Measurements from ENCODE around the gene CYSLTR2.

DNA sequence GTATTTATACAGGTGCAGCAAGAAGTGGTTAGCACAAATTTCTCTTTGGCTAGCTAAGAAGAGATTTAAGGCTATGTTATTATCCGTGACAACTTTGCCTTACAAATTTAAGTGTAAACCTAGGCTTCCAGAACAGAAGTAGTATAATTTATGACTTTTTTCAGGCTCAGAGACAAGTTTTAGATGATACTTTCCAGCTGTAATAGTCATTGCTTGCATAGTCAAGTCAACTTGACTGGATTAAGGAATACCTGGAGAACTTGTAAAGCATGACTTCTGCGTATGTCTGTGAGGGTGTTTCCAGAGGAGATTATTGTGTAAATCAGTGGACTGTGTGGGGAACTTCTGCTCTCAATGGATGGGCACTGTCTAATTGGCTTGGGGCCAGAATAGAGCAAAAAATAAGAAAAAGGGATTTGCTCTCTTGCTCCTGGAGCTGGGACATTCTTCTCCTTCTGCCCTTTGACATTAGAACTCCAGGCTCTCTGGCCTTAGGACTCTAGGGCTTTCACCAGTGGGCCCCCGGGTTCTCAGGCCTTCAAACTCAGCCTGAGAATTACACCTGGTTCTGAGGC lies 33.0 kb downstream of the CYSLTR2 start:
- TF ChIP-seq, protein P1, sequence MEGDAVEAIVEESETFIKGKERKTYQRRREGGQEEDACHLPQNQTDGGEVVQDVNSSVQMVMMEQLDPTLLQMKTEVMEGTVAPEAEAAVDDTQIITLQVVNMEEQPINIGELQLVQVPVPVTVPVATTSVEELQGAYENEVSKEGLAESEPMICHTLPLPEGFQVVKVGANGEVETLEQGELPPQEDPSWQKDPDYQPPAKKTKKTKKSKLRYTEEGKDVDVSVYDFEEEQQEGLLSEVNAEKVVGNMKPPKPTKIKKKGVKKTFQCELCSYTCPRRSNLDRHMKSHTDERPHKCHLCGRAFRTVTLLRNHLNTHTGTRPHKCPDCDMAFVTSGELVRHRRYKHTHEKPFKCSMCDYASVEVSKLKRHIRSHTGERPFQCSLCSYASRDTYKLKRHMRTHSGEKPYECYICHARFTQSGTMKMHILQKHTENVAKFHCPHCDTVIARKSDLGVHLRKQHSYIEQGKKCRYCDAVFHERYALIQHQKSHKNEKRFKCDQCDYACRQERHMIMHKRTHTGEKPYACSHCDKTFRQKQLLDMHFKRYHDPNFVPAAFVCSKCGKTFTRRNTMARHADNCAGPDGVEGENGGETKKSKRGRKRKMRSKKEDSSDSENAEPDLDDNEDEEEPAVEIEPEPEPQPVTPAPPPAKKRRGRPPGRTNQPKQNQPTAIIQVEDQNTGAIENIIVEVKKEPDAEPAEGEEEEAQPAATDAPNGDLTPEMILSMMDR (IDR thresholded peaks at IDR 0.05 in 8 of 11, conservative IDR thresholded peaks at IDR 0.05 in 3 of 11), result no peak
- TF ChIP-seq POLR2AphosphoS5 (IDR thresholded peaks at IDR 0.05), result no peak
- no peak for TF ChIP-seq POLR2A (IDR thresholded peaks at IDR 0.05)
